HPDE6-E6E7 (cell line): Measurements from ENCODE around the gene IFNA7.
"Not testable (repeated sequence)": the region's sequence is repeated elsewhere in the genome, so short reads cannot be mapped to it uniquely, and the experiment has no call there.

Source experiments
- DNase-seq: peaks from one replicate; pipeline ENCODE4 v3.0.0; 2011; ENCODE audit warnings: missing footprints; ENCODE audit errors: extremely low spot score

IFNA7 gene

GRCh38 chr9:21202105-21202504, at the start of gene IFNA7:
Gene IFNA7 (minus strand): TSS chr9:21202205. CDS start chr9:21202165, 40 bp downstream.
- DNase-seq, result not testable (repeated sequence)

DNA sequence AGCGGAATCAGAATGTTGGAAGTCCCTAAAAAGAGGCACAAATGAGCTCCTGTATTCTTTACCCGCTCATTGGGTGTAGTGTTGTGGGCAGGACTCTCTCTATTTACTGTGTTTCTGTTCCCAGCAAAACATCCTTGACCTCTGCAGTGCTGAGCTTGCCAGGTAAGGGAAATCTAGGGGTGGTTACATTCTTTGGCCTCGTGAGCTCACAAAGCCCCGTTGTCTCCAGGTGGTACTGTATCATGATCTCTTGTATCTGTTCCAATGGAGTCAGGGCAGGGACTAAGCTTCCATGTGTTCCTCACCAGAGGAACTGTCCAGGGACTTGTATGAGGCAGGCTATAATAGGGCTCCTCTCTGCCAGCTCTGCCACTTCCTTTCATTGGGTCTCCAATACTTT, 49.6 kb upstream of the IFNA7 start:
- no peak for DNase-seq

DNA sequence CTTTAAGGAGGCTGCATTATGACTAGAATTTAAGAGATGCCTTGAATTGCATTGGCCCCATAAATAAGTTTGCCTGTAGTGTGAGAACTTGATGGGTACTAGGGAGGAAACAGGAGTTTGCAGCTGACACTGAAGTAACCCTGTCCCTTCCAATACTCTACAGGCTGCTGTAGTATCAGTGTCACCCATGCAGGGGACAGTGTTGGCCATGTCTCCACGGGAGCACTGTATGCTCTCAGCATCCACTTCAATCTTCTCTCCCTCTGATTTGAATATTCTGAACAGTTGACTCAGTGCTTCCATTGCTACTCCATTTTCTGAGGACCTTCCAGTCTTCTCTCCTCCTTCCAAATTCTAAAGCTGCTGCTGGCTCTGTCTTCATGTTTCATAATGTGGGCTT, 49.2 kb upstream of the IFNA7 start:
- DNase-seq, result no peak

GRCh38 chr9:21244836-21245235, 42.8 kb upstream of the IFNA7 start:
- DNase-seq, result no peak

DNA sequence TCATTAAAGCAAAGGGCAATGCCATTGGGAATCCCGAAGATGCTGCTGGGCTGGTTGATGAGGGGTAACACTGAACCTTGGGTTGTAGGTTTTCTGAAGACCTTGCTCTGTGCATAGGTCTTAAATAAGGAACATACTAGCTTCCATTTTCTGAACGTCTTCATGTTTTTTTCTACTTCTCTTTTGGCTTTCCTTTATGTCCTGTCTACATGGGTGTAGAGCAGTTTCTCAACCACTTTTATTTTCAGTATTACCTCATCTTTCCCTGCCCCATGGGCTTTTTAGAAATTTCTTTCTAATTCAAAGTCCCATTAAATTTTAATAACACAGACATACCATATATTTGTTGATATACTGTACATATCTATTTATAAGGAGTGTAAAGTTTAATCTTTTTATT, 37.9 kb upstream of the IFNA7 start, which contains the start of gene IFNA14:
TSS of gene IFNA14 (minus strand) at position 95 of the 400 bp plus-strand sequence. CDS start at position 25, 70 bp downstream.
- DNase-seq, result no peak

GRCh38 chr9:21236360-21236714, 34.3 kb upstream of the IFNA7 start:
- DNase-seq, result not testable (repeated sequence)

- DNase-seq, result not testable (repeated sequence)
These were observed 33.7 kb upstream of the IFNA7 start for GRCh38 chr9:21235468-21236359.

DNA sequence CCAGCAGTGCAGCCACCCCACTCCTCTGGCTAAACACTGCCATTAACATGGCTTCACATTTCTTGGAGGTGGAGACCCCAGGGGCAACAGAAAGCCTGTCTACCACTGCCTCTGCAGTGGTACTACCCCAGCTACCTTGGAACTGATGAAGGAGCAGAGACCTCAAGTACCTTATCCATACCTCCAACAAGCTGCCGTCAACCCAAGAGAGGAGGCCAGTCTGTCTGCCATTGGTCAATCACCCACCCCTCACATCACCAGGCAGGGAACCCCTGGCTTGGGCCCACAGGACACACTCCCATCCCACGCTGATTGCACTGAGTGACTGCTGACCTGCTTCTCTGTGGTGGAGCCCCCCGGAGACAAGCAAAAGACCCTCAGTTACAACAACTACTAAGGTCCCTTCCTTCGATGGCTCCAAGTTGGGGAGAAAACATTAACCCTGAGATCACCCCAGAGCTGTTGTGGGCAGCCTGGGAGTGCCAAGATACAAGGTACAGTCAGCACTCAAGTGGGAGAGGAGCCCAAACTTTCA, 32.2 kb upstream of the IFNA7 start:
- DNase-seq, result no peak

DNA sequence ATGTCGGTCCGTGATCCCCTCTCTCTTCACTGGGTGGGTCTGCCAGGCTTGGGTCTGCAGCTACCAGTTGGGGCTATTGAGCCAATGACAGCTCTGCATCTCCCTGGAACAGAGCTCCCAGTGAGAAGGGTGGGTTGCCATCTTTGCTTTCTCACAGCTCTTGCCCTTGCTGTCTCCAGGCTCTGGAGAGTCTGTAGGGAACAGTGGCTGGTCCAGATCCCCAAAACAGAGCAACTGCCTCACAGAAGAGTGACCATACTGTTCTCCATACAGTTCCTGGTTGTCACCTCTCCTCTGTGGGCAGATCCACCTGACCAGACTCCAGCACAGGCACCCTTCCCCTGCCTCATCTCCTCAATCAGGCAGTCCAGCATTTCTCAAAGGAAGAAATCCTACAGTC, 31.3 kb upstream of the IFNA7 start:
- no peak for DNase-seq

GRCh38 chr9:21228122-21228521, 26.1 kb upstream of the IFNA7 start, which contains the start of gene IFNA17:
Gene IFNA17 (minus strand): TSS chr9:21228222. CDS start chr9:21228173, 49 bp downstream.
- no peak for DNase-seq

DNA sequence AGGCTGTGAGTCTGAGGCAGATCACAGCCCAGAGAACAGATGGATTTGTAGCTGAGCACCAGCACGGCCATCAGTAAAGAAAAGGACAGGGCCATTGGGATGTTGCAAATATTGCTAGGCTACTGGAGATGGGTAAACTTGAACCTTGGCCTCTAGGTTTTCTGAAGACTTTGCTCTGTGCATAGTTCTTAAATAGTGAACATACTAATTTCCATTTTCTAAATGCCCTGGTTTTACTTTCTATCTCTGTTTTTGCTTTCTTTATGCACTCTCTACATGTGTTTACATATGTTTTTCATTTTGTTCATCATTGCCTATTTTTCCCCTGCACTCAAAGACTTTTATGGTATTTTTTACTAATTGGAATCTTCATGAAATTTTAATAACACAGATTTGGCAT, 15.2 kb upstream of the IFNA7 start, which contains the start of gene IFNA16:
TSS of gene IFNA16 (minus strand) at position 101 of the 400 bp plus-strand sequence. CDS start at position 95, 6 bp downstream.
- DNase-seq, result not testable (repeated sequence)

- not testable (repeated sequence) for DNase-seq
These were observed 11.7 kb upstream of the IFNA7 start for GRCh38 chr9:21213411-21214326.

DNA sequence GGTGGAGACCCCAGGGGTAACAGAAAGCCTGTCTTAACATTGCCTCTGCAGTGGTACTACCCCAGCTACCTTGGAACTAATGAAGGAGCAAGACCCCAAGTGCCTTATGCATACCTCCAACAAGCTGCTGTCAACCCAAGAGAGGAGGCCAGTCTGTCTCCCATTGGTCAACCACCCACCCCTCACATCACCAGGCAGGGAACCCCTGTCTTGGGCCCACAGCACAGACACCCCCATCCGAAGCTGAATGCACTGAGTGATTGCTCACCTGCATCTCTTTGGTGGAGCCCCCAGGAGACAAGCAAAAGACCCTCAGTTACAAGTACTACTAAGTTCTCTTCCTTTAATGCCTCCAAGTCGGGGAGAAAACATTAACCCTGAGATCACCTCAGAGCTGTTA, 10.2 kb upstream of the IFNA7 start:
- DNase-seq, result not testable (repeated sequence)

GRCh38 chr9:21210782-21211181, 8.8 kb upstream of the IFNA7 start:
- not testable (repeated sequence) for DNase-seq

- DNase-seq, result no peak
These were observed 8.3 kb upstream of the IFNA7 start for GRCh38 chr9:21210311-21210710.

GRCh38 chr9:21207043-21207442, 5.0 kb upstream of the IFNA7 start, which contains the start of gene IFNA10:
Gene IFNA10 (minus strand): TSS chr9:21207143. CDS start chr9:21207097, 46 bp downstream.
- not testable (repeated sequence) for DNase-seq

DNA sequence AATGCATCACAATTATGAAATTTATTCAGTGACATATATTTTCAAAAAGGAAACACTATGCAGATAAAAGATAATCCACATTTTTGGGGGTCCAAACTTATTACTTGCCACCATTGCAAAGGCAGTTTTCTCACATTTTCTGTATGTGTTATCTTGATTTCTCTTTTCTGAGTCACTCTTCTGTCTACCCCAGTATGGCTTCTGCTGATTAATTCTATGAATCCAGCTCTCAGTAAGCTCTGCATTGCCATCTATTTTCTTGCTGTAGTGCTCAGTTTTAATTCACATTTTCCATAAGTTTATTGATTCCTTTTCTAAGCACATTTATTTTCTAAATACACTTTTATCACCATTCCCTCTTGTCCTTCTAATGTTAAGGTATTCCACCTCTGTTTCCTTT, 3.2 kb upstream of the IFNA7 start:
- DNase-seq, result no peak

GRCh38 chr9:21194867-21195776, 6.9 kb downstream of the IFNA7 start:
- not testable (repeated sequence) for DNase-seq

- DNase-seq, result not testable (repeated sequence)
These were observed 14.5 kb downstream of the IFNA7 start, which contains the start of gene IFNA4 for GRCh38 chr9:21187487-21187886. Gene IFNA4 (minus strand): TSS chr9:21187587. CDS start chr9:21187531, 56 bp downstream.
